IMR-90 (cell line): Measurements from ENCODE around the gene ANP32B. TPM values are rescaled to one million over a fixed set of nuclear protein-coding genes. Genes with fewer than 3 reads are reported as not detected.

Source experiments
- ATAC-seq: fragments of 200-7000 bp; cut with Tn5 transposase; 2 replicates; pipeline ENCODE4 v1.9.1; 2020; ENCODE audit warnings: low read depth, mild to moderate bottlenecking, moderate library complexity
- BruUV-seq: library from RNA; stranded (reverse); fragments of 400-500 nt; replicated peaks from 2 replicates; lab custom pipeline; 2021; lab: Mats Ljungman, UMichigan
- CTCF ChIA-PET: fragments of 300-600 bp; formaldehyde crosslinking; extraction: SDS; loops from one replicate; lab custom pipeline; 2021; ENCODE audit warnings: antibody characterized with exemption; lab: Yijun Ruan, JAX
- POLR2A ChIA-PET: fragments of 300-600 bp; sonication (Branson Sonifier 250); formaldehyde crosslinking; loops from one replicate; lab custom pipeline; 2022; ENCODE audit warnings: antibody characterized with exemption; ENCODE audit not compliant: unreplicated experiment; lab: Charles Lee
- DNase-seq: peaks from one replicate; pipeline ENCODE4 v3.0.0; 2013
- H2AFZ ChIP-seq: replicated peaks from 2 replicates; pipeline ENCODE3; 2013; ENCODE audit warnings: low read length, mild to moderate bottlenecking; ENCODE audit not compliant: poor library complexity
- H2AK5ac ChIP-seq: 2 replicates; pipeline ENCODE4 v1.6.1; 2013; ENCODE audit warnings: low read depth, low read length, inconsistent platforms
- H2AK9ac ChIP-seq: replicated peaks from 2 replicates; pipeline ENCODE3; 2013; ENCODE audit warnings: mild to moderate bottlenecking, low read depth, low read length, moderate library complexity; ENCODE audit not compliant: poor library complexity
- H2BK120ac ChIP-seq: 2 replicates; pipeline ENCODE4 v1.6.1; 2013; ENCODE audit warnings: low read depth, low read length, inconsistent platforms
- H2BK15ac ChIP-seq: 3 replicates; pipeline ENCODE4 v1.6.1; 2013; ENCODE audit warnings: low read depth, low read length, inconsistent platforms
- H2BK20ac ChIP-seq: 2 replicates; pipeline ENCODE4 v1.6.1; 2013; ENCODE audit warnings: low read depth, mild to moderate bottlenecking, inconsistent platforms, low read length, moderate library complexity
- H2BK5ac ChIP-seq: 2 replicates; pipeline ENCODE4 v1.6.1; 2013; ENCODE audit warnings: mild to moderate bottlenecking, low read depth, low read length, inconsistent platforms; ENCODE audit not compliant: poor library complexity, severe bottlenecking
- H3K14ac ChIP-seq: replicated peaks from 2 replicates; pipeline ENCODE4 v1.6.1; 2013; ENCODE audit warnings: low read depth, low read length, inconsistent platforms
- H3K18ac ChIP-seq: 2 replicates; pipeline ENCODE4 v1.6.1; 2013; ENCODE audit warnings: low read depth, low read length, control low read depth
- H3K23ac ChIP-seq: 2 replicates; pipeline ENCODE4 v1.6.1; 2013; ENCODE audit warnings: low read depth, low read length, inconsistent platforms
- H3K27ac ChIP-seq: 2 replicates; pipeline ENCODE4 v1.5.1; 2013; ENCODE audit warnings: mild to moderate bottlenecking, control low read depth, low read length; ENCODE audit not compliant: insufficient read depth
- H3K27me3 ChIP-seq: 2 replicates; pipeline ENCODE4 v1.6.1; 2013; ENCODE audit warnings: low read length; ENCODE audit not compliant: control insufficient read depth, insufficient read depth
- H3K36me3 ChIP-seq: 2 replicates; pipeline ENCODE4 v1.6.1; 2013; ENCODE audit warnings: low read length, mixed read lengths; ENCODE audit not compliant: control insufficient read depth, insufficient read depth
- H3K4ac ChIP-seq: 2 replicates; pipeline ENCODE4 v1.6.1; 2013; ENCODE audit warnings: low read depth, low read length, inconsistent platforms
- H3K4me1 ChIP-seq: 2 replicates; pipeline ENCODE4 v1.6.1; 2013; ENCODE audit warnings: low read length, mixed read lengths; ENCODE audit not compliant: control insufficient read depth, insufficient read depth
- H3K4me2 ChIP-seq: 2 replicates; pipeline ENCODE4 v1.6.1; 2013; ENCODE audit warnings: low read depth, mild to moderate bottlenecking, control low read depth, low read length, moderate library complexity
- H3K4me3 ChIP-seq: 2 replicates; pipeline ENCODE4 v1.5.1; 2013; ENCODE audit warnings: low read depth, mild to moderate bottlenecking, control low read depth, low read length, moderate library complexity; ENCODE audit not compliant: insufficient read depth
- H3K56ac ChIP-seq: 2 replicates; pipeline ENCODE4 v1.6.1; 2013; ENCODE audit warnings: low read length, inconsistent platforms; ENCODE audit not compliant: insufficient read depth; ENCODE audit errors: extremely low read depth
- H3K79me1 ChIP-seq, 2 experiments: 2 replicates each; pipeline ENCODE4 v1.6.1; 2013; ENCODE audit warnings: low read length in 2 of 2, inconsistent platforms in 1 of 2, low read depth in 1 of 2
- H3K9ac ChIP-seq: 2 replicates; pipeline ENCODE4 v1.6.1; 2013; ENCODE audit warnings: low read depth, low read length, control low read depth
- H3K9me1 ChIP-seq: 2 replicates; pipeline ENCODE4 v1.6.1; 2013; ENCODE audit warnings: low read length, inconsistent platforms; ENCODE audit not compliant: insufficient read depth
- H3K9me3 ChIP-seq: 2 replicates; pipeline ENCODE4 v1.6.1; 2013; ENCODE audit warnings: low read length; ENCODE audit not compliant: control insufficient read depth, insufficient read depth
- H4K20me1 ChIP-seq: 2 replicates; pipeline ENCODE4 v1.6.1; 2013; ENCODE audit warnings: low read length, inconsistent platforms; ENCODE audit not compliant: insufficient read depth
- H4K5ac ChIP-seq: 2 replicates; pipeline ENCODE4 v1.6.1; 2013; ENCODE audit warnings: mild to moderate bottlenecking, low read depth, low read length, control low read depth
- H4K8ac ChIP-seq, 2 experiments: 2 replicates each; pipeline ENCODE4 v1.6.1; 2013; ENCODE audit warnings: low read depth in 2 of 2, low read length in 2 of 2, control low read depth in 1 of 2, inconsistent platforms in 1 of 2
- H4K91ac ChIP-seq: 2 replicates; pipeline ENCODE4 v1.6.1; 2013; ENCODE audit warnings: low read depth, low read length, inconsistent platforms; ENCODE audit not compliant: insufficient read depth
- BHLHE40 ChIP-seq: fragments of 150-350 bp; IDR thresholded peaks from 2 replicates; pipeline ENCODE4 v1.6.1; 2016; ENCODE audit warnings: mild to moderate bottlenecking, low read depth, low read length
- CEBPB ChIP-seq: IDR thresholded peaks from 2 replicates; pipeline ENCODE4 v1.6.1; 2012; ENCODE audit warnings: low read depth, low read length, improper control_type of control experiment
- CHD1 ChIP-seq: IDR thresholded peaks from 2 replicates; pipeline ENCODE4 v1.6.1; 2012; ENCODE audit warnings: low read depth, low read length, improper control_type of control experiment
- FOS ChIP-seq: fragments of 150-350 bp; IDR thresholded peaks from 2 replicates; pipeline ENCODE4 v1.6.1; 2016; ENCODE audit warnings: low read depth, low read length
- MAFK ChIP-seq: IDR thresholded peaks from 2 replicates; pipeline ENCODE4 v1.6.1; 2012; ENCODE audit warnings: low read depth, low read length, improper control_type of control experiment
- MAZ ChIP-seq: IDR thresholded peaks from 2 replicates; pipeline ENCODE4 v1.6.1; 2012; ENCODE audit warnings: low read depth, mild to moderate bottlenecking, low read length, improper control_type of control experiment, moderate library complexity, borderline replicate concordance
- MXI1 ChIP-seq: IDR thresholded peaks from 2 replicates; pipeline ENCODE4 v1.6.1; 2012; ENCODE audit warnings: low read depth, mild to moderate bottlenecking, low read length, moderate library complexity, borderline replicate concordance
- NFE2L2 ChIP-seq: fragments of 150-350 bp; IDR thresholded peaks from 2 replicates; pipeline ENCODE4 v1.6.1; 2016; ENCODE audit warnings: low read depth, mild to moderate bottlenecking, low read length
- POLR2A ChIP-seq: IDR thresholded peaks from 2 replicates; pipeline ENCODE4 v1.6.1; 2012; ENCODE audit warnings: mild to moderate bottlenecking, low read depth, low read length
- RCOR1 ChIP-seq: IDR thresholded peaks from 2 replicates; pipeline ENCODE4 v1.6.1; 2012; ENCODE audit warnings: mild to moderate bottlenecking, low read length, improper control_type of control experiment; ENCODE audit not compliant: insufficient replicate concordance
- SMC3 ChIP-seq: fragments of 150-350 bp; IDR thresholded peaks from 2 replicates; pipeline ENCODE4 v1.6.1; 2016; ENCODE audit warnings: low read depth, mild to moderate bottlenecking, antibody characterized with exemption, low read length, moderate library complexity
- USF2 ChIP-seq: fragments of 150-350 bp; IDR thresholded peaks from 2 replicates; pipeline ENCODE4 v1.6.1; 2017; ENCODE audit warnings: mild to moderate bottlenecking, antibody characterized with exemption, low read length, low read depth
- WGBS, 2 experiments: methylation state at CpG; one replicate each; pipeline versions ENCODE4 v1.1.5 to v1.1.7; 2013; ENCODE audit warnings: missing lambda C conversion rate in 2 of 2; ENCODE audit not compliant: insufficient read length in 1 of 2; ENCODE audit errors: extremely low coverage in 2 of 2; 5-methylcytosine and 5-hydroxymethylcytosine counted together
- dilution Hi-C: fragments of 300-500 bp; cut with HindIII; formaldehyde crosslinking; loops from one replicate; pipeline ENCODE4 v1.14.3; 2018; ENCODE audit warnings: low sequenced_read_pairs; ENCODE audit not compliant: unreplicated experiment
- in situ Hi-C: fragments of 300-500 bp; cut with MboI; formaldehyde crosslinking; loops from 3 replicates; pipeline ENCODE4 v1.14.3; 2019; ENCODE audit warnings: low sequenced_read_pairs, inconsistent platforms, mixed read lengths
- intact Hi-C: fragments of 100-400 bp; cut with micrococcal nuclease; formaldehyde crosslinking; loops from 2 replicates; pipeline ENCODE4 v1.10.0; 2022
- polyA plus RNA-seq, 3 experiments: library from polyadenylated mRNA; depleted of rRNA; stranded (reverse); fragments of >200 nt; gene quantifications; 2 replicates each; pipeline ENCODE4 v1.2.3, GENCODE V29; 2012; ENCODE audit warnings: low replicate concordance in 1 of 3
- total RNA-seq: library from RNA; depleted of rRNA; stranded (reverse); fragments of >200 nt; gene quantifications from 2 replicates; pipeline ENCODE4 v1.2.3, GENCODE V29; 2012

Gene ANP32B
- total and polyA plus RNA-seq, 2 of the 4 experiments (the other 2 are of a cell fraction) = 3.9 to 46.8 TPM

GRCh38 chr9:97997330-97998276 lies 14.5 kb downstream of the ANP32B start (continued):
- TF ChIP-seq CHD1 (no peak), NFE2L2 (no peak)

- H3K9ac ChIP-seq = no peak overlapping the region
- no peak overlapping the region for H2AK5ac ChIP-seq
- peaks cover 56 to 72% of the 10 kb centered on the region in 2 experiments for H3K79me1 ChIP-seq
- H2BK120ac ChIP-seq = no peak overlapping the region
- no peak overlapping the region for H3K14ac ChIP-seq
- H2AFZ ChIP-seq = no peak overlapping the region
- peaks cover 4% of the 10 kb centered on the region for H3K9me1 ChIP-seq
- H3K4me1 ChIP-seq = peaks cover 5% of the 10 kb centered on the region
- in situ Hi-C loops (no loop called here), intact Hi-C loops (no loop called here), dilution Hi-C loops (no loop called here)
- H3K23ac ChIP-seq = no peak overlapping the region
- no peak overlapping the region for H2BK15ac ChIP-seq
- H3K18ac ChIP-seq = no peak overlapping the region
- no peak overlapping the region for H2AK9ac ChIP-seq
- H3K4me3 ChIP-seq = no peak overlapping the region
- no peak for ATAC-seq
- peaks cover 38% of the 10 kb centered on the region for H3K36me3 ChIP-seq
- peaks cover 34% of the 10 kb centered on the region for H4K20me1 ChIP-seq
- H3K27ac ChIP-seq = no peak overlapping the region
- H4K91ac ChIP-seq = no peak overlapping the region
- no CpG with 5 or more reads among the region's 2 CpGs for WGBS, 2 experiments
- no peak overlapping the region for H4K8ac ChIP-seq
- TF ChIP-seq POLR2A = no peak
- no peak for TF ChIP-seq FOS
- no peak for TF ChIP-seq NFE2L2
- no peak for TF ChIP-seq MXI1
- no peak for TF ChIP-seq CEBPB
- TF ChIP-seq MAZ = no peak
- no peak for TF ChIP-seq MAFK
- no peak for TF ChIP-seq SMC3
- no peak for TF ChIP-seq RCOR1
- no peak for TF ChIP-seq USF2
- TF ChIP-seq CHD1 = no peak
- TF ChIP-seq BHLHE40 = no peak
- no peak overlapping the region for H4K5ac ChIP-seq
- CTCF ChIA-PET = interaction anchor here (0.6 to 1.0 kb wide), 2 partner anchors 9 kb away, joined by 3 to 4 read pairs; no protein-coding TSS in a partner anchor
- no peaks in the 10 kb centered on the region for H3K27me3 ChIP-seq
- no peak for DNase-seq
- no peak overlapping the region for H2BK5ac ChIP-seq
- no peaks in the 10 kb centered on the region for H3K9me3 ChIP-seq
- no peak overlapping the region for H3K4ac ChIP-seq
- no peak overlapping the region for H3K4me2 ChIP-seq
- no peak overlapping the region for H3K56ac ChIP-seq
- POLR2A ChIA-PET = no interaction called here
- no TSS peak for BruUV-seq
- H2BK20ac ChIP-seq = no peak overlapping the region
Measured at GRCh38 chr9:98002808-98003207, 19.7 kb downstream of the ANP32B start.
